Gastrocnemius medialis (tissue), 4 donors: ENCODE data around the gene SART3.

Source experiments
- CTCF ChIP-seq, 5 experiments: fragments of 450-650 bp in 3 of 5; fragments of 200-600 bp in 2 of 5; sonication (generic) in 2 of 5; IDR thresholded peaks in 4 of 5; conservative IDR thresholded peaks in 1 of 5; 1 replicate in 4 of 5; 2 replicates in 1 of 5; pipeline ENCODE4 v1.5.1; 2016 to 2019; ENCODE audit warnings: antibody characterized with exemption in 5 of 5, mild to moderate bottlenecking in 3 of 5, moderate library complexity in 3 of 5
- POLR2A ChIP-seq, 2 donors: fragments of 450-650 bp; IDR thresholded peaks; one replicate each; pipeline ENCODE4 v1.6.1; 2017; ENCODE audit warnings: antibody characterized with exemption in 2 of 2, mild to moderate bottlenecking in 2 of 2, moderate library complexity in 2 of 2

DNA sequence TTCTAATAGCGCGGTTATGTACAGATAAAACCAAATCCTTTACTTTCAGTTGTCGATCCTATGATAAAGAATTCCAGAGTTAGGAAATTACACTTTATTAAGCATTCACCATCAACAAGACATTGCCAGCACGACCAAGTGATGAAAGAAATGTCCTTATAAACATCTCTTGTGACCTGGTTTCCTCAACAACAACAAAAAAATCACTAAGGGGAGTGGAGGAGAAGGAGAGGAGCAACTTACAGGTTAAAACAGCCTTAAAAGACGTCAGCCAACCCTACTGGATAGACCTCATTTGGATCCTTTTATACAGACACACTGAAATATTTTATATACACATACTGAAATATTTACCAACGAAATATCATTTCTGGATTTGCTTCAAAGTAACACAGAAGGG lies 22.8 kb downstream of the SART3 start:
- TF ChIP-seq POLR2A (IDR thresholded peaks at IDR 0.05) = no peak
- no peak for TF ChIP-seq CTCF (IDR thresholded peaks at IDR 0.05 in 4 of 5, conservative IDR thresholded peaks at IDR 0.05 in 1 of 5)
